ENCODE measurements around the gene CHERP.

GRCh38 chr19:16518483-16519229 is 23.6 kb downstream of the CHERP start:
- TF ChIP-seq YY1 (IDR thresholded peaks at IDR 0.05; ENCODE audit: insufficient read depth, insufficient read length) (no peak), ZNF274 (IDR thresholded peaks at IDR 0.05; ENCODE audit: low read depth, low read length) (no peak)
